NCI-H1694 treated with DMSO at 0.1 percent for 48 hours (cell line): ENCODE results near the gene CDH4.
"Not testable (repeated sequence)": the region's sequence is repeated elsewhere in the genome, so short reads cannot be mapped to it uniquely, and the experiment has no call there.

ENCODE experiments used
- DNase-seq: peaks from one replicate; lab custom pipeline; 2025; lab: John Stamatoyannopoulos, UW

Gene CDH4

DNA sequence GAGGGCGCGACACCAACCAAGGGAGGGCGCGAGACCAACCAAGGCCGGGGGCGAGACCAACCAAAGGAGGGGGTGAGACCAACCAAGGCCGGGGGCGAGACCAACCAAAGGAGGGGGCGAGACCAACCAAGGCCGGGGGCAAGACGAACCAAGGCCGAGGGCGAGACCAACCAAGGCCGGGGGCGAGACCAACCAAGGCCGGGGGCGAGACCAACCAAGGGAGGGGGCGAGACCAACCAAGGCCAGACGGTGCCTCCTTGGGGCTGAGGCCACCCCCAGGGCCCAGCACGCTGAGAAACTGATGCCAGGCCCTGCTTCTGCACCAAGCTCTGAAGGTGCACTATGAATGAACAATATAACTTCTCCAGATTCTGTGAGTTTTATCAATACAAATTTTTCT, 726.4 kb downstream of the CDH4 start:
- DNase-seq = no peak

DNA sequence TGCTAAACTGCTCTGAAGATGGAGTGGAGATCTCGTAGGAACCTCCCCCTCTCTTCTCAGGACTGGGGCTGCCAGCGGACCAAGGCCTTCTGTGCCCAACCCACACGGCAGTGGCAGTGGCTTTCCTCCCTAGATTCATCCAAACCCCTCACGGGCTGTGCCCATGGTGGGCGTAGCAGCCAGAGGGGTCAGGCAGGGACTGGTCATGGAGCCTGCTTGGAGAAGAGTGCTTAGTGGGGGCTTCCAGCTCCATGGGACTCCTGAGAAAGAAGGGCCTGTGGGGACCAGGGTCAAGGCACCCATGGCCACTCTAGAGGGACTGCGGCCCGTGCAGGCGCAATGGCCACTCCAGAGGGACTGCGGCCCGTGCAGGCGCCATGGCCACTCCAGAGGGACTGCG, 727.0 kb downstream of the CDH4 start:
- DNase-seq = no peak

DNA sequence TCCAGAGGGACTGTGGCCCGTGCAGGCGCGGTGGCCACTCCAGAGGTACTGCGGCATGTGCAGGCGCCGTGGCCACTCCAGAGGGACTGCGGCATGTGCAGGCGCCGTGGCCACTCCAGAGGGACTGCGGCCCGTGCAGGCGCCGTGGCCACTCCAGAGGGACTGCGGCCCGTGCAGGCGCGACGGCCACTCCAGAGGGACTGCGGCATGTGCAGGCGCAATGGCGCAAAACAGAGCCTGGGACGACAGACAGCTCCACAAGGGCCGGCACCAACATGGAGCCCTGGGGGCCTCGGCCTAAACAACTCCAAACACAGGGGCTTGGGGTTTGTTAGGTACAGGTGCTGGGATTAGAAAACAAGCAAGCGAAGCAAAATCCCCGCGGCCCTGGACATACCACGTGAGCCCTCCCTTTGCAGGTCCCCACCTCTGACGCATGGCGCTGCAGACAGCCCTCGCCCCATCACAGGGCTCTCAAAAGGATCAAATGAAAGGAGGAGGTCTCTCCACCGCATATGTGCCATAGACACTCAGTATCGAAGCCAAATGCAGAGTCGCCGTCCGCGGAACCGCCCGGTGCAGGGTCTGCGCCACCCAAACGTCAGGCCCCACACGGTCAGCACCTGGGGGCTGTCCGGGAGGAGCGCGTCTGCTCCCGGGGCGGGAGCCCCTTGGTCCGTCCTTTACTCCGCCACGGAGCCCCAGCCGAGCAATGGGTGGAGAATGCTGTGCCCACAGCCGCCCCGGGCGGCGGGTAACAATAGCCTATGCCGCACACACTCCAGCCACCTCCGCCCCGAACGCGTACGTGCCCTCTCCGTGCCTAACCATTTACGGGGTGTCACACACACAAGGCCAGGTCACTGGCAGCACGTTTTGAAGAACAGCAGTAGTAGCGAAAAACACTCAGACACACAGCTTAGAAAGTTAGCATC, 727.9 kb downstream of the CDH4 start:
- DNase-seq = no peak

DNA sequence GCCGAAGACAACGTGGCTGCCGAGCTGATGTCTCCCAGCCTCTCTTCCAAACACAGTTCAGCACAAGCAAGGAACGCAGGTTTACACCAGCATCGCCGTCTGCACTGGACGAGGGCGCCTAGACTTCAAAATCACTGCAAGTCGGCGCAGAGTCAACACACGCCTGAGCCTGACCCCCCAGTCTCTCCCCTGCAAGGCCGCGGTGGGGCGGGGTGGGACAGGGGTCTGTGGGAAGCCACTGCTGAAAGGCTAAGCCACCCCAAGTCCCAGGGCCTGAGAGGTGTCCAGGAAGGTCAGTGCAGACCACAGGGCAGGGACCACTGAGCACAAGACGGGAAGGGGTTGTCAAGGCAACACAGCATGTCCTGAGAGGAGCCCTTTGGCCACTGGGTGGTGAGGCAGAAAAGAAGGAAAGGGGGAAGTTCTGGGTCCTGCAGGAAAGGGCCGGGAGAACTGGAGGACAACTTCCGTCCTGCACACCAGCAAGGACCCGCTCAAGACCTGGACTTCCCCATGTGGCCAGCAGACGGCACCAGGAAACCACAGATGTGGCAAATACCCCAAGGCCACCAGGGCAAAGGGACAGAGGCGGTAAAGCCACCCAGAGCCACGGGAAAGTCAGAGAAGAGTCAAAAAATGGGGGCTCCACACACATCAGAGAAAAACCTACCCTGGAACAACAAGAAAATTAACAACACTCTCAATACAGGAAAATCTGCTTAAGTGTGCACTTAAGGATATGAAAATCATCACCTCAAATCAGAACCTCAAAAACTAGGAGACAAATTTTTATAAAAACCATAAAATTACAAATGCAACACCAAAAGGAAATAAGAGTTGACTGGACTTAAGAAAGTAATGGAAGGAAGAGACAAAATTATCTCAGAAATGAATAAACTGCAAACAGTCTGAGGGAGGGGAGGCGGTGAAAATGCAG, 728.9 kb downstream of the CDH4 start:
- DNase-seq = no peak

DNA sequence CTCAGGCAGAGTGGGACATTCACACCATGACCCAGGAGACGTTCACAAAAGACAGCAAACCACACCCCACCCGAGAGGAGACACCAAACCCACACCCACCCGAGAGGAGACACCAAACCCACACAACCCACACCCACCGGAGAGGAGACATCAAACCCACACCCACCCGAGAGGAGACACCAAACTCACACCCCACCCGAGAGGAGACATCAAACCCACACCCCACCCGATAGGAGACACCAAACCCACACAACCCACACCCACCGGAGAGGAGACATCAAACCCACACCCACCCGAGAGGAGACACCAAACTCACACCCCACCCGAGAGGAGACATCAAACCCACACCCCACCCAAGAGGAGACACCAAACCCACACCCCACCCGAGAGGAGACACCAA, 729.6 kb downstream of the CDH4 start:
- DNase-seq = not testable (repeated sequence)

DNA sequence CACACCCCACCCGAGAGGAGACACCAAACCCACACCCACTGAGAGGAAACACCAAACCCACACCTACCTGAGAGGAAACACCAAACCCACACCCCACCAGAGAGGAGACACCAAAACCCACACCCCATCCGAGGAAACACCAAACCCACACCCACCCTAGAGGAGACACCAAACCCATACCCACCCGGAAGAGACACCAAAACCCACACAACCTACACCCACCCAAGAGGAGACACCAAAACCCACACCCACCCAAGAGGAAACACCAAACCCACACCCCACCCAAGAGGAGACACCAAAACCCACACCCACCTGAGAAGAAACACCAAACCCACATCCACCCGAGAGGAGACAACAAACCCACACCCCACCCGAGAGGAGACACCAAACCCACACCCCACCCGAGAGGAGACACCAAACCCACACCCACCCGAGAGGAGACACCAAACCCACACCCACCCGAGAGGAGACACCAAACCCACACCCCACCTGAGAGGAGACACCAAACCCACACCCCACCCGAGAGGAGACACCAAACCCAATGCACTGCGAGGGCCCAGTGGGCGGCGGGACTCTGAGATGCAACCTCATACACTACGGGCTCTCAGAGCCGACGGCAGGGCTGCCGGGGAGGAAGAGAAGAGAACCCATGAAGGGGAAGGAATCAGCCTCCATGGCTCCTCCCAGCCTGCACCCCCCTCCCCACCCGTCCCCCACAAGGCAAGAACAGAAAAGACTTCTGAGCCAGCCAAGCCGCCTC, 730.3 kb downstream of the CDH4 start:
- DNase-seq = no peak

DNA sequence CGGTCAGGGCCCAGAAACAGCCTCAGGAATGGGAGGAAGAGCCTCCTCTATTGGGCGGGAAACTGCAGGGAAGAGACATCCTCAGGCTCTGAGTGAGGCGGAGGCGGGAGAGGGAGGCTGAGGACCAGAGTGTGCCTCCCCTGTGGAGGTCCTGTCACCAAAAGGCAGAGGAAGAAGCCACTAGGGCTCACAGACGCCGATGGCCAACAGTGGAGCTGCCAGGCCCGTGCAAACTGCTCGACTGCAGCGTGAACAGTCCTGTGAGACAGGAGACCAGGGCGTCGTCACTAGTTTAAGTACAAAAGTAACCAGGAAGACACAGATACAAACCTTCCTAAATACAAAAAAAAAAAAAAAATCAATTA, 730.9 kb downstream of the CDH4 start:
- DNase-seq = no peak

DNA sequence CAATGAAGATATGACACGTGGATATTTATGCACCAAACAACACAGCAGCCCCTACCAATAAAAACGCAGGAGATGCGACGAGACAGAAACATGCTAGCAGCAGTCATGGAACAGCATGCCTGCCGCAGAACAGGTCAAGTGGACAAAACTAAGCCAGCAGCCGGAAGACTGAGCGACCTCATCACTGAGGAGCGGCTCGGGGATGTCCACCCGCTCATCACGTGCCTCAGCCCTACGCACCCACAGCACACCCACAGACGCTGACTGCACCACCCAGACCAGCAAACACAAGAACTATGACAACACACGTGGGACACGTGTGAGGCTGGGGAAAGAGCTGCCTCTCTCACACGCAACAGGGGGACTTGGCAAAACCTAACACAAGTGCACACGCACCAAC, 731.9 kb downstream of the CDH4 start:
- DNase-seq = no peak

DNA sequence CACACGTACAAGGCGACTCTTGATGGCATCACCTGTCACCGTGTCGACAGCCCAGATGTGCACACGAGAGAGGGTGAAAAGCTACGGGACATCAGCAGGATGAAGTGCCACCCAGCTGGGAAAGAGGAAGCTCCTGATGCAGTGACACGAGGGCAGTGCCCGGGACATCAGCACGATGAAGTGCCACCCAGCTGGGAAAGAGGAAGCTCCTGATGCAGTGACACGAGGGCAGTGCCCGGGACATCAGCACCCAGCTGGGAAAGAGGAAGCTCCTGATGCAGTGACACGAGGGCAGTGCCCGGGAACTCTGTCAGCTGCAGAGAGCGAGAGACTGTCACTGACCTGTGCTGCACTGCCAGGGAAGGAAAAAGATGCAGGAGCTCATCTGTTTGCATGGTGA, 732.4 kb downstream of the CDH4 start:
- not testable (repeated sequence) for DNase-seq

DNA sequence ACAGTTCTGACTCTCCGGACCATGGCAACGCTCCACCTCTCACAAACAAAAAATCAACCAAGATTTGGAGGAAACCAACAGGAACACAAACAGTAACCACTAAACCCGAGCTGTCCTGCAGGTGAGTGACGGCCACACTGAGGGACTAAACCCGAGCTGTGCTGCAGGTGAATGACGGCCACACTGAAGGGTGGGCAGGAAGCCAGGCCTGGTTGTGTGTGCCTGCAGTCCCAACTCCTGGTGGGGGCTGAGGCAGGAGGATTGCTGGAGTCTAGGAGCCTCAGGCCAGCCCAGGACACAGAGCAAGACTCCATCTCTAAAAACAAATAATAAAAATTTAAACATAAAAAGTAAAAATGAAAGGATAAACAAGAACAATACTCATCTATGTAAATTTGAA, 733.0 kb downstream of the CDH4 start:
- no peak for DNase-seq

DNA sequence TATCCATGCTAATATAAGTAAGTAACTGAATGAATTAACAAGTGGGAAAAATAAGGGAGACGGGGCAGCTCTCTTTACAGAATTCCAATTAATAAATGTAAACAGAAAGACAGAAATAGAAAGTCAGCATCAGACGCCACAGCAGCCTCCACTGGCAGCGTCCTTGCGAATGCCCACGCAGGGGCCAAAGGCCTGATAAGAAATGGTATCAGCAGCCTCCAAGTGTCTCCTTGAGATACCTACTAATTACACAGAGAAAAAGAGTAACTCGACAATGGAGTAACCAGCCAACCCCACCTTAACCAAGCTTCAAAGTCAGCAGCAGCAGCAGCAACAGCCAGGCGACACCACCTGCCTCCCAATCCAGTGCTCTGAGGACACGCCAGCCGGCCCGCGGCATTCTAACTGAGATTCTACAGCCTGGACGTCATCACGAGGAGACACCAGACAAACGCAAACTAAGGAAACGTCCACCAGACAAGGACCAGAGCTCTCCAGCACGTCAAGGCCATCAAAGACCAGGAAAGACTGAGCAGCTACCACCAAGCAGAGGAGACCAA, 734.8 kb downstream of the CDH4 start:
- no peak for DNase-seq

DNA sequence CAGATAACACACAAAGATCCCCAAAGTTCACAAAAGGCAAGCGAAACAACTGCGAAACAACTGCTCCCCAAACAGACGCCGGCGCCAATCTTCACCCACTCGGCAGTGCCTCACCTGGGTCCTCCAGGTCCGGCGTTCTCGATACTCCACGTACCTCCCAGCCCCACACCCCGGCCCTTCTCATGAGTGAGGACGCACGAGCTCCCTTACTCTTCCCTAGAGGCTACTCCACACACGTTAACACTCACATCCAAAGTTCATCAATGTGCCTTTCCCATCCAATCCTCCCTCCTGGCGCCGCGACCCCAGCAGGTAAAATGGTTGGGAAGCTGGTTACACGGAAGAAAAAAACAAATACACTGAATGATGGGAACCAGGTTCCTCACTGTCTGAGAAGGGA, 736.6 kb downstream of the CDH4 start:
- DNase-seq = no peak

DNA sequence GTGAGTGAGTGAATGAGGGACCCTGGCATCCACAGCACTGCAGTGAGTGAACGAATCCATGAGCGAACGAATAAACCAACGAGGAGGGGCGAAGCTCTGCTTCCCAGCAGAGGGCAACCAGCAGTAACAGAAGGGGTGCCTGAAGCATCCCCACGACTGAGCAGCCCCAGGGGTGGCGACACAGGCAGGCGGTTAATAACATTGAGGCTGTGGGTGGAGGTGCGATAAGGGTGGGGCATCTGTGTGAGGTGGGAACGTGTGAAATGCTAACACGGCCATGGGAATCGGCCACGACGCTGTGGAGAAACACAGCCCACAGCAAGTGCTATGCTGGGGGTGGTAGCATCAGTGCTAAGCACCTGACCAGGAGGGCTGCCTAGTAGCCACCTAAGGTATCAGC, 737.7 kb downstream of the CDH4 start:
- no peak for DNase-seq
